IgD-negative memory B cell (primary cell): Measurements from ENCODE around the gene BCOR. TPM values are rescaled to one million over a fixed set of nuclear protein-coding genes. Genes with fewer than 3 reads are reported as not detected.

Experiments
- H3K27ac Mint-ChIP-seq, 3 donors: one replicate each; pipeline ENCODE4 v1.8.0; 2020 to 2022; ENCODE audit warnings: mild to moderate bottlenecking in 3 of 3, mixed read lengths in 3 of 3, moderate library complexity in 1 of 3
- H3K27me3 Mint-ChIP-seq: one replicate; pipeline ENCODE4 v1.8.0; 2021; ENCODE audit warnings: mixed read lengths
- H3K36me3 Mint-ChIP-seq: one replicate; pipeline ENCODE4 v1.8.0; 2020; ENCODE audit warnings: mild to moderate bottlenecking, mixed read lengths
- H3K4me1 Mint-ChIP-seq, 3 donors: one replicate each; pipeline ENCODE4 v1.8.0; 2020 to 2022; ENCODE audit warnings: mixed read lengths in 3 of 3, mild to moderate bottlenecking in 1 of 3
- H3K4me3 Mint-ChIP-seq, 4 donors: one replicate each; pipeline ENCODE4 v1.8.0; 2020 to 2022; ENCODE audit warnings: mild to moderate bottlenecking in 4 of 4, mixed read lengths in 4 of 4, moderate library complexity in 3 of 4
- H3K9me3 Mint-ChIP-seq, 3 donors: one replicate each; pipeline ENCODE4 v1.8.0; 2020 to 2021; ENCODE audit warnings: mixed read lengths in 3 of 3, mild to moderate bottlenecking in 1 of 3
- polyA plus RNA-seq: library from polyadenylated mRNA; unstranded; fragments of 300-500 nt; fragmentation: Illumina TruSeq; gene quantifications from one replicate; pipeline ENCODE4 v1.2.3, GENCODE V29; 2021

Gene BCOR
- polyA plus RNA-seq, 1 donor from 2014 or later, result 10.2 TPM

- H3K9me3 Mint-ChIP-seq, result peaks cover 0 to 1% (median 0%) of the 10 kb centered on the region in 3 donors
- H3K27ac Mint-ChIP-seq, result peak overlapping the region in 2 of 3 donors; percentile 50 to 92
- peak overlapping the region; percentile 84 to 94 (median 91) for H3K4me3 Mint-ChIP-seq
- H3K36me3 Mint-ChIP-seq, result no peaks in the 10 kb centered on the region
- peaks cover 9% of the 10 kb centered on the region for H3K27me3 Mint-ChIP-seq
- H3K4me1 Mint-ChIP-seq, result peaks cover 6 to 13% (median 7%) of the 10 kb centered on the region in 3 donors
These were observed 9.0 kb upstream of the BCOR start for GRCh38 chrX:40106676-40107290.

GRCh38 chrX:40105835-40106675, 8.3 kb upstream of the BCOR start:
- Mint-ChIP-seq H3K4me1 (peaks cover 7 to 13% (median 7%) of the 10 kb centered on the region in 3 donors), H3K27me3 (peaks cover 7% of the 10 kb centered on the region), H3K4me3 (peak overlapping the region; percentile 84 to 94 (median 91)), H3K36me3 (no peaks in the 10 kb centered on the region), H3K9me3 (peaks cover 0 to 1% (median 0%) of the 10 kb centered on the region in 3 donors), H3K27ac (peak overlapping the region in 2 of 3 donors; percentile 50 to 92)

GRCh38 chrX:40104985-40105834, 7.5 kb upstream of the BCOR start:
- H3K4me3 Mint-ChIP-seq, result peak overlapping the region; percentile 71 to 90 (median 82)
- H3K4me1 Mint-ChIP-seq, result peaks cover 5 to 12% (median 10%) of the 10 kb centered on the region in 3 donors
- H3K36me3 Mint-ChIP-seq, result no peaks in the 10 kb centered on the region
- H3K27me3 Mint-ChIP-seq, result peaks cover 5% of the 10 kb centered on the region
- peak overlapping the region in 2 of 3 donors; percentile 23 to 78 for H3K27ac Mint-ChIP-seq
- H3K9me3 Mint-ChIP-seq, result peaks cover 0 to 1% (median 0%) of the 10 kb centered on the region in 3 donors

GRCh38 chrX:40104630-40104984, 6.8 kb upstream of the BCOR start:
- H3K4me1 Mint-ChIP-seq, result peaks cover 9 to 14% (median 11%) of the 10 kb centered on the region in 3 donors
- H3K36me3 Mint-ChIP-seq, result no peaks in the 10 kb centered on the region
- no peak overlapping the region for H3K27ac Mint-ChIP-seq
- H3K27me3 Mint-ChIP-seq, result peaks cover 5% of the 10 kb centered on the region
- H3K9me3 Mint-ChIP-seq, result peaks cover 0 to 1% (median 0%) of the 10 kb centered on the region in 3 donors
- peak overlapping the region in 2 of 4 donors; percentile 80 to 81 for H3K4me3 Mint-ChIP-seq

- Mint-ChIP-seq H3K9me3 (peaks cover 0 to 1% (median 0%) of the 10 kb centered on the region in 3 donors), H3K4me3 (peak overlapping the region in 3 of 4 donors; percentile 41 to 81 (median 80)), H3K36me3 (no peaks in the 10 kb centered on the region), H3K27me3 (peaks cover 5% of the 10 kb centered on the region), H3K27ac (peak overlapping the region in 1 of 3 donors; percentile 48), H3K4me1 (peaks cover 12 to 22% (median 15%) of the 10 kb centered on the region in 3 donors)
These were observed 6.0 kb upstream of the BCOR start for GRCh38 chrX:40103565-40104323.

GRCh38 chrX:40102393-40103381, 4.9 kb upstream of the BCOR start:
- H3K36me3 Mint-ChIP-seq, result no peaks in the 10 kb centered on the region

GRCh38 chrX:40101430-40101802, 3.7 kb upstream of the BCOR start:
- Mint-ChIP-seq H3K27me3 (peaks cover 2% of the 10 kb centered on the region), H3K27ac (peak overlapping the region in 1 of 3 donors; percentile 51), H3K4me1 (peaks cover 10 to 15% (median 10%) of the 10 kb centered on the region in 3 donors)

More at GRCh38 chrX:40102393-40103381, 4.9 kb upstream of the BCOR start:
- Mint-ChIP-seq H3K27me3 (peaks cover 3% of the 10 kb centered on the region), H3K4me3 (peak overlapping the region in 1 of 4 donors; percentile 80), H3K4me1 (peaks cover 12 to 23% (median 13%) of the 10 kb centered on the region in 3 donors), H3K27ac (peak overlapping the region in 2 of 3 donors; percentile 31 to 51), H3K9me3 (no peaks in the 10 kb centered on the region)

GRCh38 chrX:40100537-40101429, 3.0 kb upstream of the BCOR start:
- H3K27ac Mint-ChIP-seq, result peak overlapping the region in 2 of 3 donors; percentile 81 to 100
- H3K4me3 Mint-ChIP-seq, result peak overlapping the region in 1 of 4 donors; percentile 37
- peaks cover 10 to 14% (median 11%) of the 10 kb centered on the region in 3 donors for H3K4me1 Mint-ChIP-seq
- H3K9me3 Mint-ChIP-seq, result no peaks in the 10 kb centered on the region
- peaks cover 2% of the 10 kb centered on the region for H3K27me3 Mint-ChIP-seq
- no peaks in the 10 kb centered on the region for H3K36me3 Mint-ChIP-seq

More at GRCh38 chrX:40101430-40101802, 3.7 kb upstream of the BCOR start:
- no peaks in the 10 kb centered on the region for H3K36me3 Mint-ChIP-seq
- H3K9me3 Mint-ChIP-seq, result no peaks in the 10 kb centered on the region
- peak overlapping the region in 1 of 4 donors; percentile 67 for H3K4me3 Mint-ChIP-seq

- Mint-ChIP-seq H3K27ac (peak overlapping the region; percentile 94 to 100 (median 96)), H3K9me3 (no peaks in the 10 kb centered on the region), H3K36me3 (no peaks in the 10 kb centered on the region), H3K27me3 (peaks cover 3% of the 10 kb centered on the region), H3K4me1 (peaks cover 11 to 19% (median 12%) of the 10 kb centered on the region in 3 donors), H3K4me3 (peak overlapping the region in 3 of 4 donors; percentile 86 to 97 (median 86))
These were observed 2.4 kb upstream of the BCOR start for GRCh38 chrX:40100141-40100536.

- Mint-ChIP-seq H3K4me1 (peaks cover 11 to 19% (median 12%) of the 10 kb centered on the region in 3 donors), H3K27ac (peak overlapping the region; percentile 94 to 100 (median 96)), H3K27me3 (peaks cover 6% of the 10 kb centered on the region), H3K9me3 (no peaks in the 10 kb centered on the region), H3K4me3 (peak overlapping the region; percentile 87 to 97 (median 94)), H3K36me3 (no peaks in the 10 kb centered on the region)
These were observed 1.5 kb upstream of the BCOR start for GRCh38 chrX:40099055-40099958.

- Mint-ChIP-seq H3K36me3 (no peaks in the 10 kb centered on the region), H3K9me3 (no peaks in the 10 kb centered on the region), H3K27ac (peak overlapping the region; percentile 80 to 100 (median 96)), H3K4me3 (peak overlapping the region; percentile 87 to 97 (median 94)), H3K27me3 (peaks cover 6% of the 10 kb centered on the region), H3K4me1 (peaks cover 15 to 25% (median 16%) of the 10 kb centered on the region in 3 donors)
These were observed 701 bp upstream of the BCOR start for GRCh38 chrX:40098264-40099054.
